Measurements from ENCODE around the gene CLOCK.

Gene CLOCK

GRCh38 chr4:55411621-55412020 lies 135.1 kb downstream of the CLOCK start:
- no peak for DNase-seq

- no peak for DNase-seq
Measured at GRCh38 chr4:55410431-55410830, 136.3 kb downstream of the CLOCK start.

- peak in 2 of 51 donors; percentile 11 to 36 for DNase-seq
Measured at GRCh38 chr4:55409468-55410171, 137.1 kb downstream of the CLOCK start.

GRCh38 chr4:55407764-55408163 lies 138.9 kb downstream of the CLOCK start:
- no peak for DNase-seq

GRCh38 chr4:55407119-55407518 lies 139.6 kb downstream of the CLOCK start:
- no peak for DNase-seq

GRCh38 chr4:55406545-55406944 lies 140.2 kb downstream of the CLOCK start:
- no peak for DNase-seq

GRCh38 chr4:55405073-55405472 lies 141.6 kb downstream of the CLOCK start:
- no peak for DNase-seq

- no peak for DNase-seq
Measured at GRCh38 chr4:55399581-55399980, 147.1 kb downstream of the CLOCK start.

- peak in 4 of 51 donors; percentile 6 to 17 (median 12) for DNase-seq
Measured at GRCh38 chr4:55398966-55399365, 147.7 kb downstream of the CLOCK start.

- DNase-seq: peak in 1 of 51 donors; percentile 27
Measured at GRCh38 chr4:55398461-55398860, 148.2 kb downstream of the CLOCK start.

GRCh38 chr4:55397520-55398321 lies 149.0 kb downstream of the CLOCK start:
- DNase-seq: peak in 1 of 51 donors; percentile 32

- peak in 6 of 51 donors; percentile 9 to 53 (median 16) for DNase-seq
Measured at GRCh38 chr4:55397126-55397436, 149.6 kb downstream of the CLOCK start.

- peak in 33 of 51 donors; percentile 7 to 70 (median 29) for DNase-seq
Measured at GRCh38 chr4:55396308-55397125, 150.2 kb downstream of the CLOCK start.

GRCh38 chr4:55395529-55396307 lies 151.0 kb downstream of the CLOCK start, which contains the start of gene TMEM165:
TSS of gene TMEM165 (plus strand) at chr4:55395957. CDS start at chr4:55396190, 233 bp downstream.
- peak; percentile 18 to 95 (median 83) for DNase-seq

GRCh38 chr4:55395218-55395528 lies 151.5 kb downstream of the CLOCK start:
- DNase-seq: no peak

- DNase-seq: peak in 20 of 51 donors; percentile 7 to 66 (median 24)
Measured at GRCh38 chr4:55393461-55394320, 153.0 kb downstream of the CLOCK start.

GRCh38 chr4:55386840-55387239 lies 159.9 kb downstream of the CLOCK start:
- DNase-seq: no peak

- DNase-seq: peak in 1 of 51 donors; percentile 27
Measured at GRCh38 chr4:55386073-55386472, 160.6 kb downstream of the CLOCK start.

- no peak for DNase-seq
Measured at GRCh38 chr4:55385201-55385649, 161.5 kb downstream of the CLOCK start.

GRCh38 chr4:55382488-55383003 lies 164.2 kb downstream of the CLOCK start:
- DNase-seq: no peak
